ENCODE data around the gene HSD3B7. TPM values are rescaled to one million over a fixed set of nuclear protein-coding genes. Genes with fewer than 3 reads are reported as not detected.

HSD3B7 gene
- total RNA-seq, 1 experiment from 2014 or later = 8.2 TPM

DNA sequence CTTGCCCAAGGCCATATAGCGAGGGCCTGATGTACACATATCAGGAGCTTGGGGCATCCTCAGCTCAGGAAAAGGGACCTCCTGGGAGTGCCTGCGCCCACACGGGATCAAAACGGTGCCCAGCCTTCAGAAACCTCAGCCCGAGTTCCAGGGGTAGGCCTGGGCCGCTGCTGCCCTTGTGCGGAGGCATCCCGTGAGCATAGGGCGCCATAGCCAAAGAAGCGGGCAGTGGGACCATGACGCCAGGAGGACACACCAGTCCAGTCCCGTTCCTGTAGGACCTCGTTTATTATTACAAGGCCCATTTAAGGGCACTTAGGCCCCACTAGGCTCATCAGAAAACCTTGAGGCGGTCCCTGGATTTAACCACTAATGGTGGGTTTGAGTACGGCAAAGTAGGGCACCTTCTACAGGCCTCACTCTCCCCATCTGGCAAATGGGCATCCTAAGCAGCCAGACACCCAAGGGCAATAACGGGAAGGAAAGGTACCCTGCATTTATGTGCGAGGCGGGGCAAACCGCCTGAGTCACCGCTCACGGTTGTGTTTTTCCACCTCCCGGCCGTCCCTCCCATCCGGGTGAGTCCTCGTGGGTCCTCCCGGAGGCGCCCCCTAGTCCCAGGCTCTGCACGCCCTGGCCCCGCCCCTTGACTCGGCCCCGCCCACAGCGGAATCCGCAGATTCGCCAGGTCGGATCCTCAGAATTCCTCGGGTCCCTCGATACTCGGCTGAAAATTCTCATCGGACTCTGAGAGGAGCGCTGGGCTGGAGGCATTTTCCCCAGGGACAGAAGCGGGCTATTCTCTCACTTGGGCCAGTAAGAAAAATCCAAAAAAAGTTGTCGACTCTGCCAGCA is 28.2 kb upstream of the HSD3B7 start:
- DNase-seq (ENCODE audit: low read depth) = peak; percentile 89

DNA sequence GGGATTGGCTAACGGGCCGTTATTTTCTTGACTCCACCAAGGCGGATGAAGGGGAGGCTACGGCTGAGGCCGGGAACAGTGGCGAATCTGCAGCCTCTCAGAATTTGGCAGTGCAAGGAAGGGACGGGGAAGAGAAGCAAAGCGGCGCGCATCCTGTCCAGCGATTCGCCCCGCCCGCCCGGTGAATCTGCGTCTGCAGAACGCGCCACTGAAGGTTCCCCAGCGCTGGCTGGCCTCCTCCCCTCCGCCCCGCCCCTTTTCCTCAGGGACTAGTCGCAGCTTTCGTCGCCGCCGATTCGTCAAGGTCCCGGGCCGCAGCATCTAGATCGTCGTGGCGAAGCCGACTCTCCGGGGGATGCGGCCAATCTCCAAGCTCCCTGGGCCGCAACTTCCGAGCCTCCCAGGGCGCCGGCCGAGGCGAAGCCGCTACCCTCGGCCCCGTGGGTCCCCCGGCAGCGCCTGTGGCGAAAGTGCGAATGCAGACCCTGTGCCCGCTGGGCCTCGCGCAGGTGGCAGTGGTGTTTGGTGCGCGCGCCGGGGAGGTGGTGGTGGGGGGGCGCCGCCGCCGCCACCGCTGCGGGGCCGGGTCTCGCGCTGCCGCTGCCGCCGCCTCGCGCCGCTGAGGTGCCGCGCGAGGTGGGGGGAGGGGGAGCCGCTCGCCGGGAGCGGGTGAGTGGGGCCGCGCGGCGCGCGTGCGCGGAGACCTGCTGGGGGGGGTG is 27.4 kb upstream of the HSD3B7 start, which contains the start of gene SETD1A:
SETD1A (plus strand) TSS at position 299 of the 719 bp plus-strand sequence. CDS start 978 bp downstream, outside the sequence.
- DNase-seq (ENCODE audit: low read depth) = peak; percentile 92

DNA sequence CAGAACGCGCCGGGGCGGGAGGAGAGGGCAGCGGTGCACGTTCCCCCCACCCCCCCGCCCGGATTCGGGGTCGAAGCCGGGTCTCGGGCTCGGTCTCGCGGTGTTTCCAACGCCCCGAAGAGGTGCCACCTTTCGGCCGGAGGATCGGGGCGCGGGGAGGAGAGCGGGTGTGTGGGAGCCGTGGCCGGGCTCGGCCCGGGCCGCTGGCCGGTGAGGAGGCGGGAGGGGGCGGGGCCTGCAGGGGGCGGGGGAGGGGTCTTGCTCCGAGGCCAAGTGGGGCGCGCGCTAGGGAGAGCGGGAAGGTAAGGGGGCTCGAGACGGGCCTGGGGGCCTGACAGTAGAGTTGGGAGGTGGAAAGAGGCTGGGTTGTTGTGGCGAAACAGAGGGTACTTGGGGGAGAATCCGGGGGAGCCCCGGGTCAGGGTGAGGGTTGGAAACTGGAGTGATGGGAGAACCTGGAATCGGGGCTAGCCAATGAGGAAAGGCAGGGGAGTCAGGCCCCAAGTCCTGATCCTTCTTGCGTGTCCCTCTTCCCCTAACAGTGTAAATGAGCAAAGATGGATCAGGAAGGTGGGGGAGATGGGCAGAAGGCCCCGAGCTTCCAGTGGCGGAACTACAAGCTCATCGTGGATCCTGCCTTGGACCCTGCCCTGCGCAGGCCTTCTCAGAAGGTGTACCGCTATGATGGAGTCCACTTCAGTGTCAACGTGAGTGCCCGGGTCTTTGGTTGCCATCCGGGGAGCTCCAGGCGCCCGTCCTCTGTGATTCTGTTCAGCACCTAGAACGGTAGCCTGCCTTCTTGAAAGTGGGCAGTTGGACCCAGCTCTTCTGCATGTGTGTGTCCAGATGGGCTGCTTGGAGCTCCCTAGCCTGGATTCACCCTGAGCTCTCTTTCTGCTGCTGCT is 26.6 kb upstream of the HSD3B7 start:
- DNase-seq (ENCODE audit: low read depth) = peak; percentile 60

DNA sequence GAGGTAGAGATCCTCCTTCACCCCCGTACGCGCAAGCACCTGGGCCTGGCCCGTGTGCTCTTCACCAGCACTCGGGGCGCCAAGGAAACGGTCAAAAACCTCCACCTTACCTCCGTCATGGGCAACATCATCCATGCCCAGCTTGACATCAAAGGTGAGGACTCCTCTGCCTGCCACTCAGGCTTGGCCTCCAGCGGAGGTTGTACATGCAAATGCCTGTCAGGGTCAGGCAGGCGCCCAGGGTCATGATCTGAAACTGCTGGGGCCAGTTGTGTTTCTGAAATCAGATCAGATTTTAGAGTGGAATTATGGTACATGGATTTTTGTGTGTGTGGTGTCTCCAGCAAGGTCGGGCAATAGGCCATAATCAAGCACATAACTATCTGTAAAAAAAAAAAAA is 23.6 kb upstream of the HSD3B7 start:
- no peak for DNase-seq (ENCODE audit: low read depth)

DNA sequence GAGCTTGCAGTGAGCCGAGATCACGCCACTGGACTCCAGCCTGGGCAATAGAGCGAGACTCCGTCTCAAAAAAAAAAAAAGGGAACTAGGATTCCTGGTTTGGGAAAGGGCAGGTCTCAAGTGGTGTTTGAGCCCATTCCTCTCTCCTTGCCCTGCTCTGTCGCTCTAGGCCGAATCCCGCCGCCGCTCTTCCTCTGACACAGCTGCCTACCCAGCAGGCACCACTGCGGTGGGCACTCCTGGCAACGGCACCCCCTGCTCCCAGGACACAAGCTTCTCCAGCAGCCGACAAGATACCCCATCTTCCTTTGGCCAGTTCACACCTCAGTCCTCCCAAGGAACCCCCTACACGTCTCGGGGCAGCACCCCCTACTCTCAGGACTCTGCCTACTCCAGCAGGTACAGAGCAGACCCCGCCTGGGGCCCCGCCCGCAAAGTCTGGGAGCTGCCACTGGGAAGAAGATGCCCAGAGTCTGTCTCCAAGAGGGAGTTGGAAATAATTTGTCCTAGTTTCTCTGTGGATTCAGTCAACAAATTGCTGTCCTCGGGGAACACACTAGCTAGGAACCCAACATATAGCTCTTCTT is 21.0 kb upstream of the HSD3B7 start:
- no peak for DNase-seq (ENCODE audit: low read depth)

DNA sequence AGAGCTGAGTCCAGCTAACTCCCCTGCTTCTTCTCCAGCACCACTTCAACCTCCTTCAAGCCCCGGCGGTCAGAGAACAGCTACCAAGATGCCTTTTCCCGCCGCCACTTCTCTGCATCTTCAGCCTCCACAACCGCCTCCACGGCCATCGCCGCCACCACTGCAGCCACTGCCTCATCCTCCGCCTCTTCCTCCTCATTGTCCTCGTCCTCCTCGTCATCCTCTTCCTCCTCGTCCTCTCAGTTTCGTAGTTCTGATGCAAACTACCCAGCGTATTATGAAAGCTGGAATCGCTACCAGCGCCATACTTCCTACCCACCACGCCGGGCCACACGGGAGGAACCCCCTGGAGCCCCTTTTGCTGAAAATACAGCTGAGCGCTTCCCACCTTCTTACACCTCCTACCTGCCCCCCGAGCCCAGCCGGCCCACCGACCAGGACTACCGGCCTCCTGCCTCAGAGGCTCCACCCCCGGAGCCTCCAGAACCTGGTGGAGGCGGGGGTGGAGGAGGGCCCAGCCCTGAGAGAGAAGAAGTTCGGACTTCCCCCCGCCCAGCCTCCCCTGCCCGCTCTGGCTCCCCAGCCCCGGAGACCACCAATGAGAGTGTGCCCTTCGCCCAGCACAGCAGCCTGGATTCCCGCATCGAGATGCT is 20.3 kb upstream of the HSD3B7 start:
- no peak for DNase-seq (ENCODE audit: low read depth)

DNA sequence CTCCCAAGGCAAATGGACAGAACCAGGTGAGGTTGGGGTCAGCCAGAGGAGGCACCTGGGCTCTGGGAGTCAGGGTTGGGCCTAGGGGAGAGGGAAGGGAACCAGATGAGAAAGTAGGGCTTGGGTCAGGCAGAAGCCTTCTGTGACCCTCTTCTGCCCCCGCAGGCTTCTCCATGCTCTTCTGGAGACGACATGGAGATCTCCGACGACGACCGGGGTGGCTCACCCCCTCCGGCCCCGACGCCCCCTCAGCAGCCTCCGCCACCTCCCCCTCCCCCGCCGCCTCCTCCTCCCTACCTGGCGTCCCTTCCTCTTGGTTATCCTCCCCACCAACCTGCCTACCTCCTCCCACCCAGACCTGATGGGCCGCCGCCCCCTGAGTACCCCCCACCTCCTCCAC is 19.6 kb upstream of the HSD3B7 start:
- no peak for DNase-seq (ENCODE audit: low read depth)

DNA sequence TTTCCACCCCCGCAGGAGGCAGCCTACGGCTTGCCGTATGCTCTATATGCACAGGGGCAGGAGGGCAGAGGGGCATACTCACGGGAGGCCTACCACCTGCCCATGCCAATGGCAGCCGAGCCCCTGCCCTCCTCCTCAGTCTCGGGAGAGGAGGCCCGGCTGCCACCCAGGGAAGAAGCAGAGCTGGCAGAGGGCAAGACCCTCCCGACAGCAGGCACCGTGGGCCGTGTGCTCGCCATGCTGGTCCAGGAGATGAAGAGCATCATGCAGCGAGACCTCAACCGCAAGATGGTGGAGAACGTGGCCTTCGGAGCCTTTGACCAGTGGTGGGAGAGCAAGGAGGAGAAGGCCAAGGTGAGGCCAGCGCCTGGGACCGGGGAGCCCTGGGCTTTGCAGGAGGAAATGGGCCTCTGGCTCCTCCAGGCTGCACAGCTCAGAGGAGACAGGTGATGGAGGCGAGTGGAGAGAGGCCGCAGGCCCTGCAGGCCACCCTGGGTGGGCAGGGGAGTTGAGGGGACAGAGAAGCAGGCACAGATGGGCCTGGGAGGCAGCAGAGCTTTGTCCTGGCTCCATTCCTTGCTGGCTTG is 18.9 kb upstream of the HSD3B7 start:
- DNase-seq (ENCODE audit: low read depth) = no peak

DNA sequence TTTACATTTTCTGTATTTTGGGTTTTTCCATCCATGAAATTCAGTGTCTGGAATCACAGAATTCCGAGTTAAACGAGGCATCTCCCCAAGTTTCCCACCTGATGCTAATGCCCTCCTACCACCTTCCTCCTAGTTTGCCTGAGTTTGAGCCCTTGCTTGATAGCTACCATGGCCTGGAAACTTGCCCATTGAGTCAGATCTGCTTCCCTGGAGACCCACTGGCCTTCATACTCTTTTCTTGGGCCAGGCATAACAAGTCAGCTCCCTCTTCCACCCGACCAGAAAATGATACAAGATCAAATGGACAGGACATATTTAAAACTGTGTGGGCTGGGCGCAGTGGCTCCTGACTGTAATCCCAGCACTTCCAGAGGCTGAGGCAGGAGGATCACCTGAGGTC is 17.2 kb upstream of the HSD3B7 start:
- no peak for DNase-seq (ENCODE audit: low read depth)

DNA sequence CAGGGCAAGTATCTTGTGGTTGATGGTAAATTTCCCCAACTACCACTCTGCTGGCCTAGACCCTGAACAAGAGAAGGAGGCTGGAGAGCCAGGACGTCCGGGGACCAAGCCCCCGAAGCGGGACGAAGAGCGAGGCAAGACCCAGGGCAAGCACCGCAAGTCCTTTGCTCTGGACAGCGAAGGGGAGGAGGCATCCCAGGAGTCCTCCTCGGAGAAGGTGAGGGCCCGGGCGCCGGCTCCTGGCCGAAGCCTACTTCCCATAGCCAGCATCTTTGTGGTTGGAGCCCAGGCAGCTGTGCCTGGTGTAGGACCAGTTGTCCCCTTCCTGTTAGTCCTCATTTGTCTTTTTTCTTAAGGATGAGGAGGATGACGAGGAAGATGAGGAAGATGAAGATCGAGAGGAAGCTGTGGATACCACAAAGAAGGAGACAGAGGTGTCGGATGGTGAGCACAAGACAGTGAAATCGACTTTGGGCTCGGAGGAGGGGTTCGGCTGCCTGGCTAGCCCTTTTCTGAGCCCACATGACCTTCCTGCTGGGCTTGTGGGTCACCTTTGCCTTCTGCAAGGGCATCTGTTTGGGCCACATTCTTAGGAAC is 15.7 kb upstream of the HSD3B7 start:
- DNase-seq (ENCODE audit: low read depth) = no peak

DNA sequence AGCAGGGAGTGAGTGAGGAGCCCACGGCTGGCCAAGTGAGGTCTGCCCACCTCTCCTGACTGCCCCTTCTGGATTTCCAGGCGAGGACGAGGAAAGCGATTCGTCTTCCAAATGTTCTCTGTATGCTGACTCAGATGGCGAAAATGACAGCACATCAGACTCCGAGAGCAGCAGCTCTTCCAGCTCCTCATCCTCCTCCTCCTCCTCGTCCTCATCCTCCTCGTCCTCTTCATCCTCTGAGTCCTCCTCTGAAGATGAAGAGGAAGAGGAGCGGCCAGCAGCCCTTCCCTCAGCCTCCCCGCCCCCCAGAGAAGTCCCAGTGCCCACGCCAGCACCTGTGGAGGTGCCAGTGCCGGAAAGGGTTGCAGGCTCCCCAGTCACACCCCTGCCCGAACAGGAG is 13.7 kb upstream of the HSD3B7 start:
- no peak for DNase-seq (ENCODE audit: low read depth)

DNA sequence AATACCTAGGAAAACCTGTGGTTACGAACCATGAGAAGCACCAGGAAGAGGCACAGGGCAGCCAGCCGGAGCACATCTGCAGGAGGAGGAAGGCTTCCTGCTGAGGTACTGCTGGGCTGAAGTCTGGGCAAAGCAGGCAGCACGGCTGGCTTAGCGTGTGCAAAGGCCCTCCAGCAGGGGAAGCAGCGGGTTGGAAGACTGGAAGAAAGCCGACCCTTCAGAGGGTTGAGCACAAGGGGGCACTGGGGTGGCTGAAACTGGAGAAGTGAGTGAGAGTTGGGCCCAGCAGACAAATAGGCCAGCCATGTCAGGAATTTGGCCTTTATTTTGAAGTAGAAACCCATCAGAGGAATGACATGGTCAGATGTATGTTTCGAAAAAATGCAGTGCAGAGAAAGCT is 12.1 kb upstream of the HSD3B7 start:
- DNase-seq (ENCODE audit: low read depth) = no peak

DNA sequence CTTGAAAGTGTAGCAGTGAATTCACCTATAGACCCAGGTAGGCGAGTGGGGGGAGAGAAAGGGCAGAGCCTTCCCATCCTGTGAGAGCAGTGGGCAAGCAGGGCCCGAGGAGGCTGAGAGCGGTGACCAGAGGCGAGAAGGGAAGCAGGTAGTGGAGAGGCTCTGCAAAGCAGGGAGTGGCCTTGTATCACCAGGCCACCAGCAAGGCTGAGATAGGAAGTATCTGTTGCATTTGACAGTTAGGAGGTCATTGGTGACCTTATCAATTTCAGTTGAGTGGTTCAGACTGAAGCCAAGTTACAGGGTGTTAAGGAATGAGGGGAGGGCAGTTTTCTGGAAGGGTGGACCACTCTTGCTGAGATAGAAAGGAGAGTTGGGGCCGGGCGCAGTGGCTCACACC is 10.7 kb upstream of the HSD3B7 start:
- DNase-seq (ENCODE audit: low read depth) = no peak

DNA sequence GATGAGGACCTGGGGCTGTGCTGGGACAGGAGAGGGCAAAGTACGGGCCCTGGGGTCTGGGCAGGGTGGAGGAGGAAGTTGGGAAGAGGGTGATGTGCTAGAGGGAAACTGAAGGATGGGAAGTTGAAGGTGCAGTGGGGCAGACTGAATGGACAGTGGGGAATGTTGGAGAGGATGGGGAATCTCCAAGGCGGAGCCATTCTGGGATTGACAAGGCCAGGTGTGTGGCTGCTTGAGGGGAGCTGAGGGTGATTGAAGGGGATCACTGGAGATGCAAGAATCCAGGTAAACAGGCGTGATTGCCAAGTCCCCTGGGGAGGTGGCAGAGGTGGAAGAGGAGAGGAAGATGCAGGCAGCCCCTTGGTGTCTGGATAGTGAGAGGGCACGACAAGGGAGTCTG is 8.5 kb upstream of the HSD3B7 start:
- DNase-seq (ENCODE audit: low read depth) = no peak

DNA sequence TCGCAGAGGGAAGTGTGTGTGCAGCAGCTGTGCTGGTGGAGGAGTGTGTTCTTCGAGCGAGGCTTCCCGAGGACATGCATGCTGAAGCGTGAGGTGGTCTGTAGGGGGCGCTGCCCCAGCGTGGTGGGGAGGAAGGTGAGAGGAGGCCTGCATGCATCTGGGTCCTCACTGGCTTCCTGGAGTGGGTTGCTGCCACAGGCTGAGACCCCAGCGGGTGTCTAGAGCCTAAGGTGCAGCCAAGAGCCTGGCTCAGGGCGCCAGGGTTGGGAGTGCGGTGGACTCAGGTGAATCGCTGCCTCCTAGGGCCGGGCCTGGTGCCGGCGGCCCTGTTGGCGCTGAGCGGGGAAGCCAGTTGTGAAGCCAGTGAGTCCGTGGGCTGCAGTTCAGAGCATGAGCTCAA is 7.5 kb upstream of the HSD3B7 start:
- DNase-seq (ENCODE audit: low read depth) = no peak

DNA sequence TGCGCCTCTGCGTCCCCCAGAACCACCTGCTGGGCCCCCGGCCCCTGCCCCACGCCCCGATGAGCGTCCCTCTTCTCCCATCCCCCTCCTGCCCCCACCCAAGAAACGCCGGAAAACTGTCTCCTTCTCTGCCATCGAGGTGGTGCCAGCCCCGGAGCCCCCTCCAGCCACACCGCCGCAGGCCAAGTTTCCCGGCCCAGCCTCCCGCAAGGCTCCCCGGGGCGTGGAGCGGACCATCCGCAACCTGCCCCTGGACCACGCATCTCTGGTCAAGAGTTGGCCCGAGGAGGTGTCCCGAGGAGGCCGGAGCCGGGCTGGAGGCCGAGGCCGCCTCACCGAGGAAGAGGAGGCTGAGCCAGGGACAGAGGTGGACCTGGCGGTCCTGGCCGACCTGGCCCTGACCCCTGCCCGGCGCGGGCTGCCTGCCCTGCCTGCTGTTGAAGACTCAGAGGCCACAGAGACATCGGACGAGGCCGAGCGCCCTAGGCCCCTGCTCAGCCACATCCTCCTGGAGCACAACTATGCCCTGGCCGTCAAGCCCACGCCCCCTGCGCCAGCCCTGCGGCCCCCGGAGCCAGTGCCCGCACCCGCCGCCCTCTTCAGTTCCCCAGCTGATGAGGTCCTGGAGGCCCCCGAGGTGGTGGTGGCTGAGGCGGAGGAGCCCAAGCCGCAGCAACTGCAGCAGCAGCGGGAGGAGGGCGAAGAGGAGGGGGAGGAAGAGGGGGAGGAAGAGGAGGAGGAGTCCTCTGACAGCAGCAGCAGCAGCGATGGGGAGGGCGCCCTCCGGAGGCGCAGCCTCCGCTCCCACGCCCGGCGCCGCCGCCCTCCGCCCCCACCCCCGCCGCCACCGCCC is 5.6 kb upstream of the HSD3B7 start:
- DNase-seq (ENCODE audit: low read depth) = no peak

DNA sequence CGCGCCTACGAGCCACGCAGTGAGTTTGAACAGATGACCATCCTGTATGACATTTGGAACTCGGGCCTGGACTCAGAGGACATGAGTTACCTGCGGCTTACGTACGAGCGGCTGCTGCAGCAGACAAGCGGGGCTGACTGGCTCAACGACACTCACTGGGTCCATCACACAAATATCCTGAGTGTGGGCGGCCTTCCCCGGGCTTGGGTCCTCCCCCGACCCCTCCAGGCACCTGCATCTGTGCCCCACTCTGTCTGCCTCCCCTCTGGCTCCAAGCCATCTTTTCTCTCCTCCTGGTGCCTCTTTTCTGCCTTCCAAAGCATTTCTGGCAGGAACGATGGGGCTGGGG is 5.0 kb upstream of the HSD3B7 start:
- no peak for DNase-seq (ENCODE audit: low read depth)

DNA sequence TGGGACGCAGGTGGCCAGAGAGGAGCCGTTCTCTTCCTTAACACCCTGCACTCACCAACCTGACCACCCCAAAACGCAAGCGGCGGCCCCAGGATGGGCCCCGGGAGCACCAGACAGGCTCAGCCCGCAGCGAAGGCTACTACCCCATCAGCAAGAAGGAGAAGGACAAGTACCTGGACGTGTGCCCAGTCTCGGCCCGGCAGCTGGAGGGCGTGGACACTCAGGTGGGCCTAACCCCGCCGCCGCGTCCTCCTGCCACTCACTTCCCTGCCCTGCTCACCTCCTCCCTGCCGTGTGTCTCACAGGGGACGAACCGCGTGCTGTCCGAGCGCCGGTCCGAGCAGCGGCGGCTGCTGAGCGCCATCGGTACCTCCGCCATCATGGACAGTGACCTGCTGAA is 4.6 kb upstream of the HSD3B7 start:
- DNase-seq (ENCODE audit: low read depth) = no peak

DNA sequence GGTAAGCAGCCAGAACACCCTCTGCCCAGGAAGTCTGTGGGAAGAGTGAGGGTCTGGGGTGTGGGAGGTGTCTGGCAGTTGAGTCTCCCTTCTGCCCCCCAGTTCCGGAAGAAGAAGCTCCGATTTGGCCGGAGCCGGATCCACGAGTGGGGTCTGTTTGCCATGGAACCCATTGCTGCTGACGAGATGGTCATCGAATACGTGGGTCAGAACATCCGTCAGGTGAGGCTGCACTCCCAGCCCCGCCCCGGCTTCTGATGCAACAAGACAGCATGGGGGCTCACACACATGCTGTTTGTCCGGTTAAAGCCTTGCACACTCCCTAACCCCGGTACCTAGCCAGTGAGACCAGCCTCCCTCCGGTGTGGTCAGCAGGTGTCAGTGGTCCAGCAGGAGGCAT is 4.0 kb upstream of the HSD3B7 start:
- DNase-seq (ENCODE audit: low read depth) = no peak

Measured in M059J (cell line).